Endothelial cell of umbilical vein (primary cell): ENCODE measurements around the gene LDLRAD3. TPM values are rescaled to one million over a fixed set of nuclear protein-coding genes. Genes with fewer than 3 reads are reported as not detected.

Experiments
- BruUV-seq: library from RNA; stranded (reverse); fragments of 400-500 nt; replicated peaks from 2 replicates; lab custom pipeline; 2021; lab: Mats Ljungman, UMichigan
- CTCF ChIA-PET: fragments of 300-600, 350-600 bp; sonication (Branson Sonifier 250); formaldehyde crosslinking; loops from one replicate; lab custom pipeline; 2021; ENCODE audit warnings: antibody characterized with exemption, inconsistent platforms; lab: Charles Lee
- POLR2A ChIA-PET: fragments of 300-600, 350-600 bp; sonication (Branson Sonifier 250); formaldehyde crosslinking; loops from one replicate; lab custom pipeline; 2021; ENCODE audit warnings: antibody characterized with exemption, inconsistent platforms; lab: Charles Lee
- DNase-seq: peaks from one replicate; pipeline ENCODE4 v3.0.0-alpha.2; 2011; ENCODE audit warnings: low read depth, low spot score
- FAIRE-seq: peaks from 2 replicates; lab custom pipeline; 2011; peaks lifted over from hg19 to GRCh38; lab: Jason Lieb, UNC
- H2AFZ ChIP-seq: 2 replicates; pipeline ENCODE4 v1.6.0; 2012; ENCODE audit warnings: low read depth, low read length, control low read depth, inconsistent platforms
- H3K27ac ChIP-seq: 2 replicates; pipeline ENCODE4 v1.5.1; 2011; ENCODE audit warnings: low read depth, mild to moderate bottlenecking, control low read depth, low read length, moderate library complexity; ENCODE audit not compliant: insufficient read depth
- H3K27me3 ChIP-seq, 2 experiments: 2 replicates each; pipeline versions ENCODE4 v1.6.0 to v1.6.1; 2011; ENCODE audit warnings: low read length in 2 of 2, mixed read lengths in 1 of 2; ENCODE audit not compliant: control insufficient read depth in 2 of 2, insufficient read depth in 2 of 2
- H3K36me3 ChIP-seq, 2 experiments: 2 replicates in 1 of 2; 3 replicates in 1 of 2; pipeline ENCODE4 v1.5.1; 2011; ENCODE audit warnings: low read length in 2 of 2, mild to moderate bottlenecking in 1 of 2, moderate library complexity in 1 of 2; ENCODE audit not compliant: control insufficient read depth in 2 of 2, insufficient read depth in 2 of 2; ENCODE audit errors: extremely low read depth in 1 of 2
- H3K4me1 ChIP-seq: 3 replicates; pipeline ENCODE4 v1.5.1; 2011; ENCODE audit warnings: mild to moderate bottlenecking, low read length; ENCODE audit not compliant: control insufficient read depth, insufficient read depth; ENCODE audit errors: extremely low read depth
- H3K4me2 ChIP-seq: 2 replicates; pipeline ENCODE4 v1.6.1; 2011; ENCODE audit warnings: low read length, control low read depth, mixed read lengths; ENCODE audit not compliant: insufficient read depth
- H3K4me3 ChIP-seq, 3 experiments: fragments of 200-600 bp in 1 of 3; sonication (generic), shearing (Covaris generic) in 1 of 3; replicated peaks in 1 of 3; 2 replicates each; pipeline ENCODE4 v1.5.1; 2011 to 2016; ENCODE audit warnings: control low read depth in 3 of 3, low read length in 3 of 3, mild to moderate bottlenecking in 2 of 3, inconsistent platforms in 1 of 3, low read depth in 1 of 3, moderate library complexity in 1 of 3; ENCODE audit not compliant: insufficient read depth in 1 of 3
- H3K79me2 ChIP-seq: 2 replicates; pipeline ENCODE4 v1.6.0; 2012; ENCODE audit warnings: low read length, inconsistent platforms; ENCODE audit not compliant: control insufficient read depth, insufficient read depth
- H3K9ac ChIP-seq: replicated peaks from 2 replicates; pipeline ENCODE3; 2011; ENCODE audit warnings: low read length, control low read depth; ENCODE audit not compliant: insufficient read depth; ENCODE audit errors: extremely low read depth
- H3K9me1 ChIP-seq: replicated peaks from 3 replicates; pipeline ENCODE4 v1.6.0; 2011; ENCODE audit warnings: mild to moderate bottlenecking, low read length; ENCODE audit not compliant: control insufficient read depth, insufficient read depth; ENCODE audit errors: extremely low read depth
- H3K9me3 ChIP-seq: replicated peaks from 2 replicates; pipeline ENCODE4 v1.5.1; 2012; ENCODE audit warnings: low read length, inconsistent platforms; ENCODE audit not compliant: control insufficient read depth, insufficient read depth
- H4K20me1 ChIP-seq: replicated peaks from 2 replicates; pipeline ENCODE3; 2011; ENCODE audit warnings: mild to moderate bottlenecking, low read length; ENCODE audit not compliant: control insufficient read depth, insufficient read depth; ENCODE audit errors: extremely low read depth
- EZH2 ChIP-seq: IDR thresholded peaks from 2 replicates; pipeline ENCODE4 v1.6.1; 2012; ENCODE audit warnings: borderline replicate concordance, low read depth, mild to moderate bottlenecking, moderate library complexity, low read length, inconsistent platforms; ENCODE audit not compliant: severe bottlenecking
- FOS ChIP-seq: IDR thresholded peaks from 2 replicates; pipeline ENCODE4 v1.6.1; 2011; ENCODE audit warnings: mild to moderate bottlenecking, low read length, moderate library complexity, borderline replicate concordance; ENCODE audit not compliant: insufficient read depth
- GATA2 ChIP-seq: IDR thresholded peaks from 2 replicates; pipeline ENCODE4 v1.7.0; 2011; ENCODE audit warnings: low read depth, mild to moderate bottlenecking, moderate library complexity, mixed read lengths, low read length; ENCODE audit not compliant: insufficient read length, insufficient read depth
- JUN ChIP-seq: IDR thresholded peaks from 2 replicates; pipeline ENCODE4 v1.6.1; 2011; ENCODE audit warnings: borderline replicate concordance, low read depth; ENCODE audit not compliant: insufficient read length, insufficient read depth
- MYC ChIP-seq: IDR thresholded peaks from one replicate; pipeline ENCODE4 v1.6.1; 2011; ENCODE audit warnings: mild to moderate bottlenecking, low read depth, low read length
- POLR2A ChIP-seq: IDR thresholded peaks from 2 replicates; pipeline ENCODE4 v1.6.1; 2012; ENCODE audit warnings: low read depth, mild to moderate bottlenecking, control low read depth, low read length
- POLR2AphosphoS5 ChIP-seq: IDR thresholded peaks from 2 replicates; pipeline ENCODE4 v1.6.1; 2012; ENCODE audit warnings: low read depth, mild to moderate bottlenecking, control low read depth, low read length, moderate library complexity; ENCODE audit not compliant: insufficient read depth
- dilution Hi-C: fragments of 300-500 bp; cut with MboI; formaldehyde crosslinking; loops from one replicate; pipeline ENCODE4 v1.15.0; 2019; ENCODE audit warnings: low sequenced_read_pairs; ENCODE audit not compliant: extremely low pct_ligation_motif_present
- intact Hi-C: fragments of 100-400 bp; cut with micrococcal nuclease; formaldehyde crosslinking; loops from one replicate; pipeline ENCODE4 v1.10.0; 2022
- polyA plus RNA-seq, 4 experiments: library from polyadenylated mRNA; depleted of rRNA in 3 of 4; stranded (reverse) in 3 of 4; unstranded in 1 of 4; fragments of >200 nt; gene quantifications; 2 replicates each; pipeline versions ENCODE4 v1.2.1 to v1.2.3, GENCODE V29; 2011 to 2012; ENCODE audit warnings: missing spikeins in 1 of 4
- total RNA-seq: library from RNA; stranded (reverse); gene quantifications from 2 replicates; pipeline ENCODE4 v1.2.3, GENCODE V29; 2021
- TF ChIP-seq, protein P1 (sequence below), 2 donors: IDR thresholded peaks; 1 replicate in 1 of 2; 2 replicates in 1 of 2; pipeline ENCODE4 v1.5.1; 2011; ENCODE audit warnings: low read length in 2 of 2, mild to moderate bottlenecking in 2 of 2, moderate library complexity in 2 of 2, control low read depth in 1 of 2, inconsistent platforms in 1 of 2, low read depth in 1 of 2; ENCODE audit not compliant: insufficient read depth in 1 of 2; ENCODE audit errors: extremely low read depth in 1 of 2
- TF ChIP-seq, protein P2 (sequence below): IDR thresholded peaks from 2 replicates; pipeline ENCODE4 v1.6.1; 2011; ENCODE audit not compliant: insufficient read depth, insufficient read length

The LDLRAD3 gene
- total and polyA plus RNA-seq, 2 donors (not counting 3 experiments of a cell fraction or from before 2014, with no cell fraction given) = 17.9 to 25.1 TPM

DNA sequence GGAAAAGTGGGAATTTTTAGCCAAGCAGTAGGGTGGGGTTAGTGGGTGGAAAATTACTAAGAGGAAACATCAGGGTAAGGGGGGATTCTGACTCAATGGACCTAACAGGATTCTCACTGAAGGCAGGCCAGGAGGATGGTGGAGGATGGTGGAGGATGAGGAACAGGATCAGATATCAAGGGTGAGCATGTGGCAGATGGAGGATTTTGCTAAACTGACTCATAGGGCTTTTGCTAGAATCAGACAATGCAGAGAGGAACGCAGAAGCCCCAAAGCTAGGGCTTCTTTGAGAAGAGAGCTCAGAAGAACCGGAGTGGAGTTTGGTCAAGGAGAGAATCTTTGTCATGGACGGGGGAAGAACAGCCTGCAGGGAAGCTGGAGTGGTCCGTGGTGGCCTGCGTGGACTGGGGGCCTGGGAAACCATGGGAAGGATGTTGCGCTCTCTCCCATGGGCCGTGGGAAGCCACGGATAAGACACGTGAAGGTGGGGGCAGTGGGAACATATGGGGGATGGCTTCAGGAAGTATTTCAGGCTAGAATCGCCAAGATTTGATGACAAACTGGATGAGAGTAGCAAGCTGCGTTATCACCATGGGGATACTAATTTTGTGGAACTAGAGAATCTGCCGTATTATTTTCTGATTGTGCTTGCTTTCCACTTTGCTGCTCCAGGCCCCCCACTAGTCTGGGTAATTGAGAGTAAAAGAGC lies 165.2 kb downstream of the LDLRAD3 start:
- CTCF ChIA-PET = interaction anchor here (0.8 to 2.9 kb wide), 7 partner anchors 9 to 500 kb away, joined by 3 to 13 read pairs (median 4); no protein-coding TSS in a partner anchor
- H3K9me3 ChIP-seq = no peaks in the 10 kb centered on the region
- no peak for FAIRE-seq

More for the DNA sequence above, 165.2 kb downstream of the LDLRAD3 start:
- BruUV-seq = no TSS peak
- Histone ChIP-seq H3K79me2 (no peaks in the 10 kb centered on the region), H3K27me3 (no peaks in the 10 kb centered on the region), H3K9ac (no peak overlapping the region), H3K4me3 (no peak overlapping the region), H3K27ac (no peak overlapping the region), H3K9me1 (no peaks in the 10 kb centered on the region), H3K4me2 (no peak overlapping the region), H2AFZ (no peak overlapping the region), H4K20me1 (no peaks in the 10 kb centered on the region), H3K4me1 (peaks cover 12% of the 10 kb centered on the region), H3K36me3 (no peaks in the 10 kb centered on the region)
- intact Hi-C loops (no loop called here), dilution Hi-C loops (no loop called here)
- POLR2A ChIA-PET = no interaction called here
- DNase-seq = no peak
- TF ChIP-seq FOS (no peak), GATA2 (no peak), JUN (no peak), MYC (no peak), EZH2 (no peak), POLR2A (no peak), POLR2AphosphoS5 (no peak)
- TF ChIP-seq, protein P1, sequence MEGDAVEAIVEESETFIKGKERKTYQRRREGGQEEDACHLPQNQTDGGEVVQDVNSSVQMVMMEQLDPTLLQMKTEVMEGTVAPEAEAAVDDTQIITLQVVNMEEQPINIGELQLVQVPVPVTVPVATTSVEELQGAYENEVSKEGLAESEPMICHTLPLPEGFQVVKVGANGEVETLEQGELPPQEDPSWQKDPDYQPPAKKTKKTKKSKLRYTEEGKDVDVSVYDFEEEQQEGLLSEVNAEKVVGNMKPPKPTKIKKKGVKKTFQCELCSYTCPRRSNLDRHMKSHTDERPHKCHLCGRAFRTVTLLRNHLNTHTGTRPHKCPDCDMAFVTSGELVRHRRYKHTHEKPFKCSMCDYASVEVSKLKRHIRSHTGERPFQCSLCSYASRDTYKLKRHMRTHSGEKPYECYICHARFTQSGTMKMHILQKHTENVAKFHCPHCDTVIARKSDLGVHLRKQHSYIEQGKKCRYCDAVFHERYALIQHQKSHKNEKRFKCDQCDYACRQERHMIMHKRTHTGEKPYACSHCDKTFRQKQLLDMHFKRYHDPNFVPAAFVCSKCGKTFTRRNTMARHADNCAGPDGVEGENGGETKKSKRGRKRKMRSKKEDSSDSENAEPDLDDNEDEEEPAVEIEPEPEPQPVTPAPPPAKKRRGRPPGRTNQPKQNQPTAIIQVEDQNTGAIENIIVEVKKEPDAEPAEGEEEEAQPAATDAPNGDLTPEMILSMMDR (IDR thresholded peaks at IDR 0.05; ENCODE audit: extremely low read depth in 1 of 2, insufficient read depth in 1 of 2, low read depth in 1 of 2, low read length in 2 of 2) = no peak
- TF ChIP-seq, protein P2, sequence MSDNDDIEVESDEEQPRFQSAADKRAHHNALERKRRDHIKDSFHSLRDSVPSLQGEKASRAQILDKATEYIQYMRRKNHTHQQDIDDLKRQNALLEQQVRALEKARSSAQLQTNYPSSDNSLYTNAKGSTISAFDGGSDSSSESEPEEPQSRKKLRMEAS = no peak
